Stimulated activated CD8-positive, alpha-beta memory T cell treated with anti-CD3 and anti-CD28 coated beads, Interleukin-15, amount 100 ng/mL, for 1 hour (primary cell): Measurements from ENCODE around the gene ARHGAP25.

Experiments
- DNase-seq: peaks from one replicate; pipeline ENCODE4 v3.0.0-alpha.2; 2020; ENCODE audit warnings: low read depth

ARHGAP25 gene

GRCh38 chr2:68742626-68743415 lies 8.2 kb downstream of the ARHGAP25 start:
- DNase-seq = no peak

- no peak for DNase-seq
Observed at GRCh38 chr2:68743531-68743930, 8.9 kb downstream of the ARHGAP25 start.

GRCh38 chr2:68744366-68744912 lies 9.8 kb downstream of the ARHGAP25 start:
- no peak for DNase-seq

GRCh38 chr2:68745006-68745405 lies 10.4 kb downstream of the ARHGAP25 start:
- no peak for DNase-seq

GRCh38 chr2:68746408-68746807 lies 11.8 kb downstream of the ARHGAP25 start:
- no peak for DNase-seq

GRCh38 chr2:68747413-68747812 lies 12.8 kb downstream of the ARHGAP25 start:
- no peak for DNase-seq

GRCh38 chr2:68747900-68748299 lies 13.3 kb downstream of the ARHGAP25 start:
- DNase-seq = no peak

GRCh38 chr2:68748568-68748967 lies 14.0 kb downstream of the ARHGAP25 start:
- DNase-seq = no peak

GRCh38 chr2:68749345-68749744 lies 14.7 kb downstream of the ARHGAP25 start:
- DNase-seq = no peak

- DNase-seq = no peak
Observed at GRCh38 chr2:68750592-68751396, 16.2 kb downstream of the ARHGAP25 start.

GRCh38 chr2:68751397-68752339 lies 17.1 kb downstream of the ARHGAP25 start:
- peak; percentile 93 for DNase-seq

GRCh38 chr2:68753318-68753717 lies 18.7 kb downstream of the ARHGAP25 start:
- DNase-seq = no peak

- no peak for DNase-seq
Observed at GRCh38 chr2:68755071-68755470, 20.5 kb downstream of the ARHGAP25 start.

- no peak for DNase-seq
Observed at GRCh38 chr2:68756178-68756577, 21.6 kb downstream of the ARHGAP25 start.

GRCh38 chr2:68757081-68757480 lies 22.5 kb downstream of the ARHGAP25 start:
- no peak for DNase-seq

GRCh38 chr2:68762100-68762499 lies 27.5 kb downstream of the ARHGAP25 start:
- no peak for DNase-seq

- DNase-seq = no peak
Observed at GRCh38 chr2:68762665-68763064, 28.1 kb downstream of the ARHGAP25 start.

- no peak for DNase-seq
Observed at GRCh38 chr2:68764041-68764805, 29.6 kb downstream of the ARHGAP25 start.

GRCh38 chr2:68764806-68765311 lies 30.2 kb downstream of the ARHGAP25 start:
- DNase-seq = no peak

GRCh38 chr2:68765739-68766375 lies 31.2 kb downstream of the ARHGAP25 start:
- DNase-seq = no peak
